OCI-LY7 (cell line): ENCODE measurements around the gene CGB8.

ENCODE experiments used
- CTCF ChIP-seq: fragments of 200-600 bp; sonication (generic); conservative IDR thresholded peaks from 2 replicates; pipeline ENCODE4 v1.5.1; 2014; ENCODE audit warnings: mild to moderate bottlenecking, antibody characterized with exemption, low read length, moderate library complexity, mixed read lengths
- EZH2phosphoT487 ChIP-seq: fragments of 200-600 bp; sonication (generic); IDR thresholded peaks from 2 replicates; pipeline ENCODE4 v1.6.1; 2018; ENCODE audit warnings: low read depth, borderline replicate concordance, mild to moderate bottlenecking, mixed run types, antibody characterized with exemption, low read length, moderate library complexity, mixed read lengths

- TF ChIP-seq CTCF (no peak), EZH2phosphoT487 (no peak)
Measured at GRCh38 chr19:49070416-49070815, 21.5 kb upstream of the CGB8 start.
